ENCODE measurements around the gene ISY1.

DNA sequence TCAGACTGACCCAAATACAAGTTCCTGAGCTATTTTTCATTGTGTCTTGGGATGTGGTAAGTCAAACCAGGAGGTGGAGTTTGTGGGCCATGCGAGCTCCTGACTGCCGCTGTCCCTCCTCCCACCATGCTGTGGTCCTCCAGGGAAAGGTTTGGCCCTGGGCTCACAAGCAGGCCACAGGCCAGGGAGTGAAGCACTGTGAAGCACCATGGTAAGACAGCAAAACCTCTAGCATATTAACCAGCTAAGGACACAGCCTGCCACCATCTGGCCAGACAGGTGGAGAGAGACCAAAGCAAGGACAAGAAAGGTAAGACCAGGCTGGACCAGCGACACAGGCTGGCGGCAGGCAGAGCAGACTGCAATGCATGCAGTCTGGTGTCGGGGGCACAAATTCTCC lies 54.5 kb downstream of the ISY1 start:
- TF ChIP-seq, protein P1, sequence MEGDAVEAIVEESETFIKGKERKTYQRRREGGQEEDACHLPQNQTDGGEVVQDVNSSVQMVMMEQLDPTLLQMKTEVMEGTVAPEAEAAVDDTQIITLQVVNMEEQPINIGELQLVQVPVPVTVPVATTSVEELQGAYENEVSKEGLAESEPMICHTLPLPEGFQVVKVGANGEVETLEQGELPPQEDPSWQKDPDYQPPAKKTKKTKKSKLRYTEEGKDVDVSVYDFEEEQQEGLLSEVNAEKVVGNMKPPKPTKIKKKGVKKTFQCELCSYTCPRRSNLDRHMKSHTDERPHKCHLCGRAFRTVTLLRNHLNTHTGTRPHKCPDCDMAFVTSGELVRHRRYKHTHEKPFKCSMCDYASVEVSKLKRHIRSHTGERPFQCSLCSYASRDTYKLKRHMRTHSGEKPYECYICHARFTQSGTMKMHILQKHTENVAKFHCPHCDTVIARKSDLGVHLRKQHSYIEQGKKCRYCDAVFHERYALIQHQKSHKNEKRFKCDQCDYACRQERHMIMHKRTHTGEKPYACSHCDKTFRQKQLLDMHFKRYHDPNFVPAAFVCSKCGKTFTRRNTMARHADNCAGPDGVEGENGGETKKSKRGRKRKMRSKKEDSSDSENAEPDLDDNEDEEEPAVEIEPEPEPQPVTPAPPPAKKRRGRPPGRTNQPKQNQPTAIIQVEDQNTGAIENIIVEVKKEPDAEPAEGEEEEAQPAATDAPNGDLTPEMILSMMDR (conservative IDR thresholded peaks at IDR 0.05; ENCODE audit: low read depth, low read length), result no peak
- TF ChIP-seq BHLHE40 (IDR thresholded peaks at IDR 0.05; ENCODE audit: low read depth, low read length), result no peak
- TF ChIP-seq FOS (IDR thresholded peaks at IDR 0.05; ENCODE audit: low read depth, low read length), result no peak
- no peak for TF ChIP-seq RFX5 (IDR thresholded peaks at IDR 0.05; ENCODE audit: low read depth, low read length)
- no peak for TF ChIP-seq POLR2A (IDR thresholded peaks at IDR 0.05; ENCODE audit: low read depth, low read length)
- no peak for TF ChIP-seq RAD21 (IDR thresholded peaks at IDR 0.05; ENCODE audit: low read length)
- TF ChIP-seq, protein P2, sequence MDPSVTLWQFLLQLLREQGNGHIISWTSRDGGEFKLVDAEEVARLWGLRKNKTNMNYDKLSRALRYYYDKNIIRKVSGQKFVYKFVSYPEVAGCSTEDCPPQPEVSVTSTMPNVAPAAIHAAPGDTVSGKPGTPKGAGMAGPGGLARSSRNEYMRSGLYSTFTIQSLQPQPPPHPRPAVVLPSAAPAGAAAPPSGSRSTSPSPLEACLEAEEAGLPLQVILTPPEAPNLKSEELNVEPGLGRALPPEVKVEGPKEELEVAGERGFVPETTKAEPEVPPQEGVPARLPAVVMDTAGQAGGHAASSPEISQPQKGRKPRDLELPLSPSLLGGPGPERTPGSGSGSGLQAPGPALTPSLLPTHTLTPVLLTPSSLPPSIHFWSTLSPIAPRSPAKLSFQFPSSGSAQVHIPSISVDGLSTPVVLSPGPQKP (IDR thresholded peaks at IDR 0.05; ENCODE audit: borderline replicate concordance, low read depth, low read length), result no peak
- TF ChIP-seq CEBPB (IDR thresholded peaks at IDR 0.05; ENCODE audit: low read depth, low read length), result no peak
- TF ChIP-seq, protein P3, sequence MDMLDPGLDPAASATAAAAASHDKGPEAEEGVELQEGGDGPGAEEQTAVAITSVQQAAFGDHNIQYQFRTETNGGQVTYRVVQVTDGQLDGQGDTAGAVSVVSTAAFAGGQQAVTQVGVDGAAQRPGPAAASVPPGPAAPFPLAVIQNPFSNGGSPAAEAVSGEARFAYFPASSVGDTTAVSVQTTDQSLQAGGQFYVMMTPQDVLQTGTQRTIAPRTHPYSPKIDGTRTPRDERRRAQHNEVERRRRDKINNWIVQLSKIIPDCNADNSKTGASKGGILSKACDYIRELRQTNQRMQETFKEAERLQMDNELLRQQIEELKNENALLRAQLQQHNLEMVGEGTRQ (IDR thresholded peaks at IDR 0.05; ENCODE audit: low read depth, low read length), result no peak
